GM23248 (cell line): ENCODE results near the gene QSOX2. TPM values are rescaled to one million over a fixed set of nuclear protein-coding genes. Genes with fewer than 3 reads are reported as not detected.

Experiments used
- DNase-seq: peaks from one replicate; pipeline ENCODE4 v3.0.0-alpha.2; 2015
- H2AFZ ChIP-seq: fragments of 200-600 bp; sonication (generic); 2 replicates; pipeline ENCODE4 v1.6.1; 2016; ENCODE audit warnings: antibody characterized with exemption
- H3F3A ChIP-seq: fragments of 200-600 bp; sonication (generic); 2 replicates; pipeline ENCODE4 v1.6.1; 2016; ENCODE audit warnings: mild to moderate bottlenecking, antibody characterized with exemption, mixed run types; ENCODE audit not compliant: insufficient read depth
- H3K27ac ChIP-seq: fragments of 200-600 bp; sonication (generic); 2 replicates; pipeline ENCODE4 v1.5.1; 2016; ENCODE audit warnings: mild to moderate bottlenecking
- H3K27me3 ChIP-seq: fragments of 200-600 bp; sonication (generic); replicated peaks from 2 replicates; pipeline ENCODE4 v1.6.1; 2016; ENCODE audit warnings: mild to moderate bottlenecking; ENCODE audit not compliant: insufficient read depth
- H3K36me3 ChIP-seq: fragments of 200-600 bp; sonication (generic); 2 replicates; pipeline ENCODE4 v1.6.1; 2016; ENCODE audit warnings: low read depth, mild to moderate bottlenecking
- H3K4me1 ChIP-seq: fragments of 200-600 bp; sonication (generic); 2 replicates; pipeline ENCODE4 v1.6.1; 2016; ENCODE audit warnings: mild to moderate bottlenecking; ENCODE audit not compliant: insufficient read depth
- H3K4me2 ChIP-seq: fragments of 200-600 bp; sonication (generic); one replicate; pipeline ENCODE4 v1.6.1; 2016; ENCODE audit warnings: mild to moderate bottlenecking; ENCODE audit not compliant: unreplicated experiment
- H3K4me3 ChIP-seq: fragments of 200-600 bp; sonication (generic); 2 replicates; pipeline ENCODE4 v1.5.1; 2016; ENCODE audit warnings: mild to moderate bottlenecking
- H3K79me2 ChIP-seq: fragments of 200-600 bp; sonication (generic); 2 replicates; pipeline ENCODE4 v1.6.1; 2016; ENCODE audit warnings: mild to moderate bottlenecking; ENCODE audit not compliant: insufficient read depth
- H3K9ac ChIP-seq: fragments of 200-600 bp; sonication (generic); 2 replicates; pipeline ENCODE4 v1.6.1; 2016; ENCODE audit warnings: mild to moderate bottlenecking
- H3K9me2 ChIP-seq: fragments of 200-600 bp; sonication (generic); 2 replicates; pipeline ENCODE4 v1.6.1; 2016; ENCODE audit warnings: mixed run types, mild to moderate bottlenecking, moderate library complexity; ENCODE audit not compliant: insufficient read depth
- H3K9me3 ChIP-seq: fragments of 200-600 bp; sonication (generic); one replicate; pipeline ENCODE4 v1.6.1; 2017; ENCODE audit warnings: low read depth
- H4K20me1 ChIP-seq: fragments of 200-600 bp; sonication (generic); 2 replicates; pipeline ENCODE4 v1.6.0; 2016; ENCODE audit not compliant: insufficient read depth
- EZH2 ChIP-seq: fragments of 200-600 bp; sonication (generic); IDR thresholded peaks from 2 replicates; pipeline ENCODE4 v1.6.1; 2018; ENCODE audit warnings: antibody characterized with exemption, mild to moderate bottlenecking; ENCODE audit not compliant: insufficient read depth, poor library complexity, severe bottlenecking
- EZH2phosphoT487 ChIP-seq: fragments of 200-600 bp; sonication (generic); IDR thresholded peaks from 2 replicates; pipeline ENCODE4 v1.6.1; 2018; ENCODE audit warnings: antibody characterized with exemption, moderate library complexity, mild to moderate bottlenecking, low read depth; ENCODE audit not compliant: insufficient read depth
- WGBS, 2 experiments: methylation state at CpG; one replicate each; pipeline ENCODE4 v1.1.6; 2015 to 2017; ENCODE audit warnings: low lambda C conversion rate in 2 of 2, low coverage in 1 of 2; ENCODE audit errors: missing lambda C conversion rate in 2 of 2; 5-methylcytosine and 5-hydroxymethylcytosine counted together
- in situ Hi-C: fragments of 300-500 bp; cut with MboI; formaldehyde crosslinking; loops from 2 replicates; pipeline ENCODE4 v1.15.0; 2020
- polyA plus RNA-seq: library from polyadenylated mRNA; unstranded; fragments of >200 nt; fragmentation: Nextera tagmentation; extraction: Ambion mirVana; gene quantifications from 2 replicates; pipeline ENCODE4 v1.2.1, GENCODE V29; 2016
- total RNA-seq: library from RNA; depleted of rRNA; stranded (reverse); fragments of >200 nt; shearing (Covaris generic); gene quantifications from 2 replicates; pipeline ENCODE4 v1.2.3, GENCODE V29; 2014

Gene QSOX2
- total and polyA plus RNA-seq, 2 experiments from 2014 or later, result 1.9 to 11.7 TPM

- Histone ChIP-seq H3K4me2 (no peak overlapping the region), H3K27ac (no peak overlapping the region), H3F3A (no peaks in the 10 kb centered on the region), H3K9me3 (no peaks in the 10 kb centered on the region), H3K4me1 (0 out of 2 replicates have a peak, but pooled peaks cover under 1% of the 10 kb centered on the region), H4K20me1 (no peaks in the 10 kb centered on the region), H3K36me3 (no peaks in the 10 kb centered on the region), H3K27me3 (no peaks in the 10 kb centered on the region), H3K9ac (no peak overlapping the region), H3K9me2 (no peaks in the 10 kb centered on the region), H3K4me3 (no peak overlapping the region), H2AFZ (no peak overlapping the region), H3K79me2 (no peaks in the 10 kb centered on the region)
- DNase-seq, result no peak
- TF ChIP-seq EZH2 (no peak), EZH2phosphoT487 (no peak)
- 58 to 60% methylated on average over 10 of the region's 10 CpGs for WGBS, 2 experiments
- in situ Hi-C loops, result no loop called here
Measured at GRCh38 chr9:136260521-136260920, 14.9 kb upstream of the QSOX2 start.

DNA sequence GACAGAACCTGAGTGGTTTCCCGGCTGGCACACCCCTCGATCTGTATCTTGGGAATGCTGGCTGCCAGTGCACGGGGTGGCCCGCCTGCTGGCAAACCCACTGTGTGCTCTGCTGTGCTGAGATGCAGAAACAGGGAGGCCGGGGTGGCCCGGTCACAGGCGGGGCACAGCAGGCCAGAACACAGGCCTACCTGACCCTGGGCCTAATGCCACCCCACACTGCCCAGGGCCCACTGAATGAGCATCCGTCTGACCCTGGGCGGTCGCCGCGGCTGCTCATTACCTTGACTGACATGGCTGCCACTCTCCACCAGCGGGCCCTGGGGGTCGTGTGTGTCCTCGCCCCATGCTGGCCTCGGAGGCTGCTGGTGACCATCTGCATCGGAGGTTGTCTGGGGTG, 14.2 kb upstream of the QSOX2 start:
- 0 out of 2 replicates have a peak, but pooled peaks cover 4% of the 10 kb centered on the region for H3K4me1 ChIP-seq
- in situ Hi-C loops, result no loop called here
- no peaks in the 10 kb centered on the region for H3K9me3 ChIP-seq
- no peak overlapping the region for H3K4me2 ChIP-seq
- no peaks in the 10 kb centered on the region for H3K79me2 ChIP-seq
- no peaks in the 10 kb centered on the region for H4K20me1 ChIP-seq
- TF ChIP-seq EZH2phosphoT487 (no peak), EZH2 (no peak)
- 84 to 85% methylated on average over 17 of the region's 17 CpGs for WGBS, 2 experiments
- H3K9ac ChIP-seq, result no peak overlapping the region
- H3K36me3 ChIP-seq, result no peaks in the 10 kb centered on the region
- no peaks in the 10 kb centered on the region for H3K9me2 ChIP-seq
- no peaks in the 10 kb centered on the region for H3K27me3 ChIP-seq
- no peak overlapping the region for H3K27ac ChIP-seq
- DNase-seq, result no peak
- no peak overlapping the region for H2AFZ ChIP-seq
- H3K4me3 ChIP-seq, result no peak overlapping the region
- H3F3A ChIP-seq, result no peaks in the 10 kb centered on the region

DNA sequence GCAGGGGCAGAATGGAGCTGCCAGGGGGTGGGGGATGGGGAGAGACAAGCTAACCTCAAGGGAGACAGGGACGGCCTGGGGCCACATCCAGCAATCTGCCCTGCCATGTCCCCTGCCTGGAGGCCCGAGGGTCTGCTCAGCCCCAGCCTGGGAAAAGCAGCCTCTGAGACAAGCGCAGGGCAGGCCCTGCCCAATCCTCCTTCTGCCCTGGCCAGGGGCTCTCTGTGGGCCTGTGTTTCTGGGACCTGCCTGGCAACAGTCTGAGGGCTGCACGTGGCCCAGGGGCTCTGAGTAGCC, 13.9 kb upstream of the QSOX2 start:
- no peaks in the 10 kb centered on the region for H3K79me2 ChIP-seq
- no peaks in the 10 kb centered on the region for H4K20me1 ChIP-seq
- no peak overlapping the region for H2AFZ ChIP-seq
- 66 to 67% methylated on average over 4 of the region's 4 CpGs for WGBS, 2 experiments
- no peak overlapping the region for H3K4me3 ChIP-seq
- no peaks in the 10 kb centered on the region for H3K27me3 ChIP-seq
- no peaks in the 10 kb centered on the region for H3F3A ChIP-seq
- no peaks in the 10 kb centered on the region for H3K36me3 ChIP-seq
- DNase-seq, result no peak
- 0 out of 2 replicates have a peak, but pooled peaks cover 4% of the 10 kb centered on the region for H3K4me1 ChIP-seq
- in situ Hi-C loops, result no loop called here
- no peaks in the 10 kb centered on the region for H3K9me3 ChIP-seq
- no peak overlapping the region for H3K9ac ChIP-seq
- TF ChIP-seq EZH2phosphoT487 (no peak), EZH2 (no peak)
- H3K27ac ChIP-seq, result no peak overlapping the region
- no peaks in the 10 kb centered on the region for H3K9me2 ChIP-seq
- H3K4me2 ChIP-seq, result no peak overlapping the region

DNA sequence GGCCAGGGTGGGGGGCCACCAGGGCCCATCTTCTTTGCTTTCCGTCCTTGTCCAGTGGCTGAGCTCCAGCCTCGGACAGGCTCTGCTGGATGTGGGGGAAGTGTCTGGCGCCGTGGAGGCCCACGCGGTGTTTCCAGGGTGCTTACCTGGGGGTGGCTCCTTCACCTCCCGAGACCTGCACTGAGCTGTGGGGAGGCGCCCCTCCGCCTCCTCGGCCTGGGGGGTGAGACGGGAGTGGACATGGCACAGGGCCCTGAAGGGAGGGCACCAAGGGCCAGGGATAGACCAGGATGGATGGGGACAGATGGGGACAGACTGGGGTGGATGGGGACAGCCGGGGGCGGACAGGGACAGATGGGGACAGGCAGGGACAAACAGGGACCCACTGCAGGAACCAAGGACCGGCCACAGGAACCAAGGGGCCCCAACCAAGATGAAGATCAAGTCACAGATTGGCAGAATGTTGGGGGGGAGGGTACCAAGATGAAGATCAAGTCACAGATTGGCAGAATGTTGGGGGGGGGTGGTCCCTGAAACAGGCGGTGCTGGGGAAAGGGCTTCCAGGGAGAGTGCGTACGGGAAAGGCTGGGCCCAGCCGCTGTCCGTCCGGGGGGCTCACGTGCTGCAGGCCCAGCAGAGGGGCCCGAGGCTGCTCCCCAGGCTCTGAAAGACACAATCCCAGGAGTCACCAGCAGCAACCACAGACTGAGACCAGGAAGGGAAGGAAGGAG, 13.3 kb upstream of the QSOX2 start:
- no peak overlapping the region for H3K4me2 ChIP-seq
- H3K36me3 ChIP-seq, result no peaks in the 10 kb centered on the region
- H3K79me2 ChIP-seq, result no peaks in the 10 kb centered on the region
- H3K4me3 ChIP-seq, result no peak overlapping the region
- H3K4me1 ChIP-seq, result 0 out of 2 replicates have a peak, but pooled peaks cover 4% of the 10 kb centered on the region
- no peak for DNase-seq
- TF ChIP-seq EZH2phosphoT487 (no peak), EZH2 (no peak)
- no peak overlapping the region for H2AFZ ChIP-seq
- 67 to 72% methylated on average over 15 to 18 of the region's 22 CpGs for WGBS, 2 experiments
- no peak overlapping the region for H3K9ac ChIP-seq
- no peaks in the 10 kb centered on the region for H3K9me2 ChIP-seq
- H3F3A ChIP-seq, result no peaks in the 10 kb centered on the region
- H4K20me1 ChIP-seq, result no peaks in the 10 kb centered on the region
- in situ Hi-C loops, result no loop called here
- no peaks in the 10 kb centered on the region for H3K9me3 ChIP-seq
- no peak overlapping the region for H3K27ac ChIP-seq
- no peaks in the 10 kb centered on the region for H3K27me3 ChIP-seq
